ENCODE measurements around the gene HSPD1. TPM values are rescaled to one million over a fixed set of nuclear protein-coding genes. Genes with fewer than 3 reads are reported as not detected.

Gene HSPD1
- total and polyA plus RNA-seq, 2 of the 13 experiments (the other 11 are each of a cell fraction or from before 2014, with no cell fraction given): 685 to 2,610 TPM

- TF ChIP-seq TRIM22 (IDR thresholded peaks at IDR 0.05) (no peak), SOX5 (CRISPR knock-in tag; IDR thresholded peaks at IDR 0.05; ENCODE audit: borderline replicate concordance) (no peak), TMF1 (CRISPR knock-in tag; IDR thresholded peaks at IDR 0.05; ENCODE audit: low read depth) (no peak), ZNF260 (CRISPR knock-in tag; IDR thresholded peaks at IDR 0.05; ENCODE audit: borderline replicate concordance, low read depth) (no peak), MXD1 (CRISPR knock-in tag; IDR thresholded peaks at IDR 0.05) (no peak), MXD3 (CRISPR knock-in tag; IDR thresholded peaks at IDR 0.05) (no peak)
Observed at GRCh38 chr2:197539734-197540133, 40.1 kb upstream of the HSPD1 start (continued).

- Histone ChIP-seq H3K4me2 (ENCODE audit: low read depth, low read length) (no peak overlapping the region), H3K79me2 (ENCODE audit: insufficient read depth, low read length) (peaks cover 14% of the 10 kb centered on the region), H3K9ac (ENCODE audit: insufficient read depth, low read depth, low read length) (no peak overlapping the region), H3K4me3 (replicated peaks in 1 of 3; ENCODE audit: insufficient read depth in 1 of 3, low read depth in 2 of 3, low read length in 3 of 3) (no peak overlapping the region), H3K9me3 (ENCODE audit: low read length) (no peaks in the 10 kb centered on the region), H3K4me1 (ENCODE audit: insufficient read depth, low read length) (no peaks in the 10 kb centered on the region), H4K20me1 (ENCODE audit: insufficient read depth, low read length) (no peaks in the 10 kb centered on the region), H2AFZ (ENCODE audit: low read length) (no peak overlapping the region), H3K36me3 (replicated peaks in 1 of 2; ENCODE audit: control insufficient read depth in 1 of 2, insufficient read depth in 2 of 2, low read length in 2 of 2) (peaks cover 12 to 54% of the 10 kb centered on the region in 2 experiments), H3K27me3 (ENCODE audit: control insufficient read depth in 1 of 2, insufficient read depth in 2 of 2, low read length in 2 of 2) (no peaks in the 10 kb centered on the region), H3K27ac (ENCODE audit: extremely low read length, insufficient read depth, low read length) (no peak overlapping the region)
- TF ChIP-seq SNAPC5 (CRISPR knock-in tag; IDR thresholded peaks at IDR 0.05; ENCODE audit: borderline replicate concordance) (no peak), ZNF296 (CRISPR knock-in tag; conservative IDR thresholded peaks at IDR 0.05) (no peak)
- in situ Hi-C loops (cut with HindIII; ENCODE audit: extremely low pct_ligation_motif_present, low pct_unique_long_range_greater_than_20kb) (no loop called here), intact Hi-C loops (cut with micrococcal nuclease; ENCODE audit: unreplicated experiment) (loop anchor here (5.0 kb wide), 1 partner anchor 36 kb away; the partner anchor contains the start of gene HSPE1)
- no peak for DNase-seq (ENCODE audit: low spot score)
- ChIA-PET POLR2A (no interaction called here), CTCF (ENCODE audit: low intra/inter-chr PET ratio, low total read pairs) (no interaction called here)
- no peak for ATAC-seq
- FAIRE-seq: no peak
- WGBS (ENCODE audit: low lambda C conversion rate): 92% methylated on average over 2 of the region's 2 CpGs
- no TSS peak for BruUV-seq (replicated peaks)
Observed at GRCh38 chr2:197538412-197538811, 38.8 kb upstream of the HSPD1 start.
